Osteocyte (in vitro differentiated cells): ENCODE data around the gene MAP2K6. TPM values are rescaled to one million over a fixed set of nuclear protein-coding genes. Genes with fewer than 3 reads are reported as not detected.

Experiments
- DNase-seq: peaks from one replicate; pipeline ENCODE4 v3.0.0; 2021; ENCODE audit warnings: mixed read lengths; ENCODE audit not compliant: unreplicated experiment; ENCODE audit errors: extremely low spot score
- H3K27ac Mint-ChIP-seq: one replicate; pipeline ENCODE4 v1.8.0; 2021; ENCODE audit warnings: mild to moderate bottlenecking, mixed read lengths; ENCODE audit not compliant: unreplicated experiment
- H3K27me3 Mint-ChIP-seq: one replicate; pipeline ENCODE4 v1.8.0; 2021; ENCODE audit warnings: mixed read lengths; ENCODE audit not compliant: unreplicated experiment
- H3K36me3 Mint-ChIP-seq: one replicate; pipeline ENCODE4 v1.8.0; 2021; ENCODE audit warnings: mixed read lengths; ENCODE audit not compliant: unreplicated experiment
- H3K4me1 Mint-ChIP-seq: one replicate; pipeline ENCODE4 v1.8.0; 2021; ENCODE audit warnings: mixed read lengths; ENCODE audit not compliant: unreplicated experiment
- H3K4me3 Mint-ChIP-seq: one replicate; pipeline ENCODE4 v1.8.0; 2021; ENCODE audit warnings: mild to moderate bottlenecking, moderate library complexity, mixed read lengths; ENCODE audit not compliant: unreplicated experiment
- H3K9me3 Mint-ChIP-seq: one replicate; pipeline ENCODE4 v1.8.0; 2021; ENCODE audit warnings: mixed read lengths; ENCODE audit not compliant: unreplicated experiment
- CTCF ChIP-seq: fragments of 200-600 bp; sonication (generic); IDR thresholded peaks from 2 replicates; pipeline ENCODE4 v1.5.0; 2021; ENCODE audit warnings: antibody characterized with exemption, mild to moderate bottlenecking, moderate library complexity
- total RNA-seq: library from RNA; stranded (reverse); gene quantifications from 2 replicates; pipeline ENCODE4 v1.2.1, GENCODE V29; 2021

The MAP2K6 gene
- total RNA-seq, 1 donor from 2014 or later = 2.8 TPM

DNA sequence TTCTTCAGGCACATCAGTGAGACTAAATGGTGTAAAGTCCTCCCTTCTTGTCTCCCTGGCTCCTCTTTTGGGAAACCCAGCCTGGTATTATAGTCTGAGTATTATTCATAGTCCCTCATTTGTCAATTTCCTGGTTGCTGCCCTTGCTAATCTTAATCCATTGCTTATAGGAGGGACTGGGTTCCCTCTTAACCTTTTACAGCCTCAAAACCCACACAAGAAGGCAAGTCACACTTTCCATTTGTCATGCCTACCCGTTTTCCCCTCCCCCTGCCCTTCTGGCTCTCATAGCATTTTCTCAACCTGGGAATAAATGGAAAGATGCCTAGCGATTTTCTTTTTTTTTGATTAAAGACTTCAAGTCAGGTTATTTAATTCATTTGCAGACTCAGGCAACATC lies 124.8 kb downstream of the MAP2K6 start:
- Mint-ChIP-seq H3K4me3 (no peak overlapping the region), H3K36me3 (peaks cover 4% of the 10 kb centered on the region), H3K27ac (no peak overlapping the region), H3K9me3 (no peaks in the 10 kb centered on the region), H3K27me3 (no peaks in the 10 kb centered on the region), H3K4me1 (peaks cover 14% of the 10 kb centered on the region)
- TF ChIP-seq CTCF = no peak
- DNase-seq = no peak

DNA sequence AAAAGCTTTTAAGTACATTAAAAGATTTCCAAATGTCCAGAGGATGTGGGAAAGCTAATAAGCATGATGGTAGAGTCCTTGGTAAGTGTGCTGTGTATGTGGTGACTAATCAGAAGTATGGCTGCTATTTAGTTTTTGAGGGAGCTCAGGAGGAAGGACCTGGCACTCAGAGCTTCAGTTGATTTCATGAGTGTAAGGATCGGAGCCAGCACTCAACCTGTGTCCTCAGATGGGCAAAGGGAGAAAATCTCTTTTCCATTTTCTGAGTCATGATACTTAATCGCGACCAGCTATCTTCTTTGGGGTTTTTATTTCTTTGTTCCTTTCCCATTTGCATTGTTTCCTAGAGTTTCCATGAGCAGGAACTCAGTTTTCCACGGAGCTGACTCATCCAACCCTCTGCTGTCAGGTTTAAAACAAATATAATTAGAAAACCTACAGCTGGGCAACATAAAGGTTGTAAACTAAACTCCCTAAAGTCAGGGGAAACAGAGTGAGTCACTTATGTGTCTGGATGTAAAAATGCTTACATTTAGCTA lies 125.4 kb downstream of the MAP2K6 start:
- Mint-ChIP-seq H3K36me3 (peaks cover 3% of the 10 kb centered on the region), H3K4me1 (peaks cover 14% of the 10 kb centered on the region), H3K27ac (peak overlapping the region; percentile 29), H3K9me3 (no peaks in the 10 kb centered on the region), H3K27me3 (no peaks in the 10 kb centered on the region), H3K4me3 (no peak overlapping the region)
- no peak for TF ChIP-seq CTCF
- no peak for DNase-seq

DNA sequence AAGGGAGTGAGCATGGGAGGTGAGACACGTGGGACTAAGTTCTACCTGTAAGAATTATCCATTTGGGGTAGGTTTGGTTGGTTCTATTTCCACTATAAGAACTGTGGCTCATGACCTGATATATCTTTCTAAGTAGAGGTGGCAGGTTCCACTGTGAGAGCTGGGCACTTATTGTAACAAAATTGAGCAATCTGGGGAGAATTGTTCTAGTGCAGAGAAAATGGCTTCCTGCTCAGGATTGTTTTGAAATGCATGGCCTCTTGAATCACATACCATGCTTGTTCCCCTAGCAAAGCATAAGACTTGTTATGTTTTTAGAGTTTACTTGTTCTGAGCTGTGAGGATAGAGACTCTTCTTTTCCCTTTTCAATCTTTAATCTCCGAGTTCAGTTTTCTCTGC lies 125.9 kb downstream of the MAP2K6 start:
- H3K36me3 Mint-ChIP-seq = peaks cover 3% of the 10 kb centered on the region

GRCh38 chr17:69547230-69547629 lies 132.7 kb downstream of the MAP2K6 start:
- H3K4me1 Mint-ChIP-seq = no peaks in the 10 kb centered on the region
- no peak for DNase-seq
- H3K4me3 Mint-ChIP-seq = no peak overlapping the region
- no peaks in the 10 kb centered on the region for H3K9me3 Mint-ChIP-seq
- no peak for TF ChIP-seq CTCF
- no peak overlapping the region for H3K27ac Mint-ChIP-seq
- H3K27me3 Mint-ChIP-seq = no peaks in the 10 kb centered on the region
- H3K36me3 Mint-ChIP-seq = no peaks in the 10 kb centered on the region

More for the DNA sequence above, 125.9 kb downstream of the MAP2K6 start:
- TF ChIP-seq CTCF = no peak
- peaks cover 14% of the 10 kb centered on the region for H3K4me1 Mint-ChIP-seq
- H3K4me3 Mint-ChIP-seq = no peak overlapping the region
- H3K9me3 Mint-ChIP-seq = no peaks in the 10 kb centered on the region
- no peak overlapping the region for H3K27ac Mint-ChIP-seq
- no peaks in the 10 kb centered on the region for H3K27me3 Mint-ChIP-seq
- DNase-seq = no peak

DNA sequence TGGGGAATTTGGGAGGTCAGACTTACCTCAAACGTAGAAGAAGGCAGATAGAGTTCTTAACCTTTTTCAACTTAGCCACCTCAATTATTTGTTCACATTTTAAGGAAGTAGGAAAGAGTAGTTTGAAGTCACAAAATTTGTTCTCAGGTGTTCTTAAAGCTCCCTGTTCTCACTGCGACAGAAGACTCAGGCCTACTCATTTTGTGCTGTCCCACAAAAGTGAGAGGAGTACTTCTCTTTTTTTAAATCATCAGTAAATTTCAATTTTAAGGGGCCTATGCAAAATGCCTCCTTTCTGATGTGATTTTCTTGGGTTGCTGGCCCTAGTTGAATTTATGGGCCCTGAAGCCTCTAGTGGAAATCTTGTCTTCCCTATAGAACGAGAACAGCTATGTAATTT lies 133.4 kb downstream of the MAP2K6 start:
- H3K36me3 Mint-ChIP-seq = no peaks in the 10 kb centered on the region
- DNase-seq = no peak
- H3K27ac Mint-ChIP-seq = no peak overlapping the region
- no peak for TF ChIP-seq CTCF
- H3K4me3 Mint-ChIP-seq = no peak overlapping the region
- no peaks in the 10 kb centered on the region for H3K9me3 Mint-ChIP-seq
- no peaks in the 10 kb centered on the region for H3K27me3 Mint-ChIP-seq
- H3K4me1 Mint-ChIP-seq = no peaks in the 10 kb centered on the region
